Loucy (cell line): ENCODE measurements around the gene SPNS1.

Experiments
- EZH2phosphoT487 ChIP-seq: fragments of 200-600 bp; IDR thresholded peaks from 2 replicates; pipeline ENCODE4 v1.6.1; 2018; ENCODE audit warnings: antibody characterized with exemption, mild to moderate bottlenecking, moderate library complexity, borderline replicate concordance
- TF ChIP-seq, protein P1 (sequence below): fragments of 200-600 bp; sonication (generic); conservative IDR thresholded peaks from 2 replicates; pipeline ENCODE4 v1.5.1; 2014; ENCODE audit warnings: mild to moderate bottlenecking, antibody characterized with exemption, low read length

DNA sequence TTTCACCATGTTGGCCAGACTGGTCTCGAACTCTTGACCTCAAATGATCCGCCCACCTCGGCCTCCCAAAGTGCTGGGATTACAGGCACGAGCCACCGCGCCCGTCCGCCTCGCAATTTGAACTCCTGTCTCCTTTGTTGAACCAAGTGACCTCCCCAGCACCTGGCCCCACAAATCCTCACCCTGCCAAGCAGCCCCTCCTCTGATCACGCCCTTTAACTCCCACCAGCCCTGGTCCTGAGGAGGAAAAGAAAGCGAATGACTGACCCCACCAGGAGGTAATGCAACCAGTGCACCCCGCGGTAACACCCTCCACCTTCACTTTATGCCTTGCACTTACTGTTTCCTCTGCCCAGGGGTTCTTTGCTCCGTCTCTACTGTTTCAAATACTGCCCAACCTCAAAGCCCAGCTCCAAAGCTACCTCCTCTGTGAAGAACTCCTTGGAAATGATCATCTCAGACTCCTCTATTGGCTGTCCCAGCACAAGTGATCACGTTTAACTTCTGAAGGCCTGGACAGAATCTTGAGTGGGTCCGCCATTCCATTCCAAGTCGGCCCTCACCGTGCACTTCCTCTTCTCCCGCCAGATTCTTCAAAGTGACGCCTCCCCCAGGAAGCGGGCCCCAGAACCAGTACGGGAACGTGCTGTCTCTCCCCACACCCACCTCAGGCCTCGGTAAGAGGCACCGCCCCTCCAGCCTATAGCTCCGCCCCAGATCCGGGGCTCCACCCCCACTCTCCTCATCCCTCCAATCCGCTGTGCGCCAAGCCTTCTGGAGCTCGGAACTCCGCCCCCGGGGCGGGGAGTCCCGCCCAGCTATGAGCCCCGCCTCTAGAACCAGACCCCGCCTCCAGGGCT is 38.4 kb upstream of the SPNS1 start:
- TF ChIP-seq, protein P1, sequence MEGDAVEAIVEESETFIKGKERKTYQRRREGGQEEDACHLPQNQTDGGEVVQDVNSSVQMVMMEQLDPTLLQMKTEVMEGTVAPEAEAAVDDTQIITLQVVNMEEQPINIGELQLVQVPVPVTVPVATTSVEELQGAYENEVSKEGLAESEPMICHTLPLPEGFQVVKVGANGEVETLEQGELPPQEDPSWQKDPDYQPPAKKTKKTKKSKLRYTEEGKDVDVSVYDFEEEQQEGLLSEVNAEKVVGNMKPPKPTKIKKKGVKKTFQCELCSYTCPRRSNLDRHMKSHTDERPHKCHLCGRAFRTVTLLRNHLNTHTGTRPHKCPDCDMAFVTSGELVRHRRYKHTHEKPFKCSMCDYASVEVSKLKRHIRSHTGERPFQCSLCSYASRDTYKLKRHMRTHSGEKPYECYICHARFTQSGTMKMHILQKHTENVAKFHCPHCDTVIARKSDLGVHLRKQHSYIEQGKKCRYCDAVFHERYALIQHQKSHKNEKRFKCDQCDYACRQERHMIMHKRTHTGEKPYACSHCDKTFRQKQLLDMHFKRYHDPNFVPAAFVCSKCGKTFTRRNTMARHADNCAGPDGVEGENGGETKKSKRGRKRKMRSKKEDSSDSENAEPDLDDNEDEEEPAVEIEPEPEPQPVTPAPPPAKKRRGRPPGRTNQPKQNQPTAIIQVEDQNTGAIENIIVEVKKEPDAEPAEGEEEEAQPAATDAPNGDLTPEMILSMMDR, result no peak
- no peak for TF ChIP-seq EZH2phosphoT487
